ENCODE measurements around the gene PANK4. TPM values are rescaled to one million over a fixed set of nuclear protein-coding genes. Genes with fewer than 3 reads are reported as not detected.

The PANK4 gene
- total and polyA plus RNA-seq, 10 of the 15 experiments (the other 5 are each of a cell fraction or from before 2014, with no cell fraction given) = 0.35 to 38.0 (median 18.6) TPM

DNA sequence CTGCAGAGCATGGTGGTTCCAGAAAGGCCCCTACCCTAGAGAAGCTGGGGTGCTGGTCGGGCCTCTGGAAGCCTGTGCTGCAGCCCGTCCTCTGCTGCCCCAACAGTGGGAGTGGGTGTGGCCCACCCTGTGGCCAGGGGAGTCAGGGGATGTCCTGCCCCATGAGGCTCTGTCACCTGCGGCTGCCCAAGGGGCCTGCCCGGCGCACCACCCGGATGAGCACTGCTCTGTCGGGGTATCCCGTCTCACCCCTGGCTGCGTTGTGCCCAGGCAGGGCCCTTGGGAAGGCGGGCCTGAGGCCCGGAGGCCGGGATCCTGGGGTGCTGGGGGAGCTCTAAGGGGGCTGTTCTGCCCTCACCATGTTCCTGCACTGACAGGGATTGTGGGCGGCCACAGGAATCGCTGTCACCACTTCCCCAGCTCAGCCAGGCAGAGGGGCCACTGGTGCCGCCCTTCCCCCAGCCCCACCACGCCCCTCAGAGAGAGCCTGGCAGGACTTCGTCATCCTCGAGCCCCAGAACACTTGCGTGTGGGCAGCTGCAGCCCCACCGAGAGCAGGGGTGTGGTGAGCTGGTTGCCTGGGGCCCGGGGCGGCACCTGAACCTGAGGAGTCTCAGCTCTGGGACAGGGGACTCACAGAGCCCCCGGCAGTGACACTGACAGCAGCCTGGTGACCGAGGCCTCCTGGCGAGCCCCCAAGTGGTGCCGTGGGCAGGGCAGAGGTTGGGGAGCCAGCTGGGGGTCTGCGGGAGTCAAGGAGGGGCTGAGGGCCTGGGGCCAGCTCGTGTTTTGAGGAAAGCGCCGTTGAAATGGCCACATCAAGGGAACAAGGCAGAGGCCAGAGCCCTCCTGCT is 20.2 kb downstream of the PANK4 start:
- SMC1A ChIA-PET (ENCODE audit: uncharacterized antibody, unreplicated experiment) = no interaction called here
- WGBS (ENCODE audit: insufficient coverage, insufficient replicate concordance, low lambda C conversion rate, missing lambda C conversion rate) = 62% methylated on average over 28 of the region's 30 CpGs

More for the DNA sequence above, 20.2 kb downstream of the PANK4 start:
- H3K4me2 ChIP-seq (ENCODE audit: control insufficient read depth, insufficient read depth) = no peak overlapping the region
- ChIA-PET CTCF (interaction anchor here (0.9 kb wide), 1 partner anchor 18 kb away, joined by 3 read pairs; no protein-coding TSS in a partner anchor), RAD21 (ENCODE audit: unreplicated experiment) (no interaction called here), POLR2A (no interaction called here)
- intact Hi-C loops (cut with micrococcal nuclease; ENCODE audit: unreplicated experiment) (no loop called here), in situ Hi-C loops (cut with MboI) (no loop called here)
- DNase-seq (ENCODE audit: low read depth, low spot score) (no peak), ATAC-seq (no peak; the same call in 2 of the 3 replicates), FAIRE-seq (no peak)
- no peak overlapping the region for H2AFZ ChIP-seq (ENCODE audit: control insufficient read depth, low read depth, low read length)
- no peaks in the 10 kb centered on the region; the same call in 1 of the 2 replicates for H4K20me1 ChIP-seq (ENCODE audit: control insufficient read depth, insufficient read depth)
- no peaks in the 10 kb centered on the region for H3K9me3 ChIP-seq (replicated peaks; ENCODE audit: control insufficient read depth, insufficient read depth, low read length)
- no peak overlapping the region for H3K27ac ChIP-seq (ENCODE audit: control insufficient read depth, insufficient read depth)
- no peaks in the 10 kb centered on the region for H3K27me3 ChIP-seq (replicated peaks in 1 of 2; ENCODE audit: control insufficient read depth in 2 of 2, insufficient read depth in 2 of 2, low read length in 1 of 2)
- no TSS peak for BruUV-seq (replicated peaks)
- H3K4me1 ChIP-seq (ENCODE audit: control insufficient read depth, insufficient read depth, low read length) = no peaks in the 10 kb centered on the region
- TF ChIP-seq, protein P1, sequence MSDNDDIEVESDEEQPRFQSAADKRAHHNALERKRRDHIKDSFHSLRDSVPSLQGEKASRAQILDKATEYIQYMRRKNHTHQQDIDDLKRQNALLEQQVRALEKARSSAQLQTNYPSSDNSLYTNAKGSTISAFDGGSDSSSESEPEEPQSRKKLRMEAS (IDR thresholded peaks at IDR 0.05; ENCODE audit: low read depth, low read length) = no peak
- TF ChIP-seq, protein P2, sequence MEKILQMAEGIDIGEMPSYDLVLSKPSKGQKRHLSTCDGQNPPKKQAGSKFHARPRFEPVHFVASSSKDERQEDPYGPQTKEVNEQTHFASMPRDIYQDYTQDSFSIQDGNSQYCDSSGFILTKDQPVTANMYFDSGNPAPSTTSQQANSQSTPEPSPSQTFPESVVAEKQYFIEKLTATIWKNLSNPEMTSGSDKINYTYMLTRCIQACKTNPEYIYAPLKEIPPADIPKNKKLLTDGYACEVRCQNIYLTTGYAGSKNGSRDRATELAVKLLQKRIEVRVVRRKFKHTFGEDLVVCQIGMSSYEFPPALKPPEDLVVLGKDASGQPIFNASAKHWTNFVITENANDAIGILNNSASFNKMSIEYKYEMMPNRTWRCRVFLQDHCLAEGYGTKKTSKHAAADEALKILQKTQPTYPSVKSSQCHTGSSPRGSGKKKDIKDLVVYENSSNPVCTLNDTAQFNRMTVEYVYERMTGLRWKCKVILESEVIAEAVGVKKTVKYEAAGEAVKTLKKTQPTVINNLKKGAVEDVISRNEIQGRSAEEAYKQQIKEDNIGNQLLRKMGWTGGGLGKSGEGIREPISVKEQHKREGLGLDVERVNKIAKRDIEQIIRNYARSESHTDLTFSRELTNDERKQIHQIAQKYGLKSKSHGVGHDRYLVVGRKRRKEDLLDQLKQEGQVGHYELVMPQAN (conservative IDR thresholded peaks at IDR 0.05) = no peak
- TF ChIP-seq POLR2A (IDR thresholded peaks at IDR 0.05; ENCODE audit: low read depth, low read length) (peak; percentile 54; the same call in 1 of the 2 replicates), FOXK2 (IDR thresholded peaks at IDR 0.05) (no peak), FOXM1 (IDR thresholded peaks at IDR 0.05; ENCODE audit: low read depth, low read length) (no peak), SMARCA5 (IDR thresholded peaks at IDR 0.05) (no peak)
- TF ChIP-seq, protein P3, sequence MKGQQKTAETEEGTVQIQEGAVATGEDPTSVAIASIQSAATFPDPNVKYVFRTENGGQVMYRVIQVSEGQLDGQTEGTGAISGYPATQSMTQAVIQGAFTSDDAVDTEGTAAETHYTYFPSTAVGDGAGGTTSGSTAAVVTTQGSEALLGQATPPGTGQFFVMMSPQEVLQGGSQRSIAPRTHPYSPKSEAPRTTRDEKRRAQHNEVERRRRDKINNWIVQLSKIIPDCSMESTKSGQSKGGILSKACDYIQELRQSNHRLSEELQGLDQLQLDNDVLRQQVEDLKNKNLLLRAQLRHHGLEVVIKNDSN (IDR thresholded peaks at IDR 0.05; ENCODE audit: borderline replicate concordance, extremely low read length, insufficient read depth, low read depth, low read length) = no peak
- TF ChIP-seq, protein P4, sequence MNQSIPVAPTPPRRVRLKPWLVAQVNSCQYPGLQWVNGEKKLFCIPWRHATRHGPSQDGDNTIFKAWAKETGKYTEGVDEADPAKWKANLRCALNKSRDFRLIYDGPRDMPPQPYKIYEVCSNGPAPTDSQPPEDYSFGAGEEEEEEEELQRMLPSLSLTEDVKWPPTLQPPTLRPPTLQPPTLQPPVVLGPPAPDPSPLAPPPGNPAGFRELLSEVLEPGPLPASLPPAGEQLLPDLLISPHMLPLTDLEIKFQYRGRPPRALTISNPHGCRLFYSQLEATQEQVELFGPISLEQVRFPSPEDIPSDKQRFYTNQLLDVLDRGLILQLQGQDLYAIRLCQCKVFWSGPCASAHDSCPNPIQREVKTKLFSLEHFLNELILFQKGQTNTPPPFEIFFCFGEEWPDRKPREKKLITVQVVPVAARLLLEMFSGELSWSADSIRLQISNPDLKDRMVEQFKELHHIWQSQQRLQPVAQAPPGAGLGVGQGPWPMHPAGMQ (IDR thresholded peaks at IDR 0.05; ENCODE audit: borderline replicate concordance) = no peak
- TF ChIP-seq, protein P5, sequence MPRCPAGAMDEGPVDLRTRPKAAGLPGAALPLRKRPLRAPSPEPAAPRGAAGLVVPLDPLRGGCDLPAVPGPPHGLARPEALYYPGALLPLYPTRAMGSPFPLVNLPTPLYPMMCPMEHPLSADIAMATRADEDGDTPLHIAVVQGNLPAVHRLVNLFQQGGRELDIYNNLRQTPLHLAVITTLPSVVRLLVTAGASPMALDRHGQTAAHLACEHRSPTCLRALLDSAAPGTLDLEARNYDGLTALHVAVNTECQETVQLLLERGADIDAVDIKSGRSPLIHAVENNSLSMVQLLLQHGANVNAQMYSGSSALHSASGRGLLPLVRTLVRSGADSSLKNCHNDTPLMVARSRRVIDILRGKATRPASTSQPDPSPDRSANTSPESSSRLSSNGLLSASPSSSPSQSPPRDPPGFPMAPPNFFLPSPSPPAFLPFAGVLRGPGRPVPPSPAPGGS (IDR thresholded peaks at IDR 0.05; ENCODE audit: borderline replicate concordance, insufficient read depth, low read depth, low read length, poor library complexity, severe bottlenecking) = no peak
- no peaks in the 10 kb centered on the region for H3K79me2 ChIP-seq (ENCODE audit: control insufficient read depth, insufficient read depth, low read length)
- peaks cover 2 to 20% of the 10 kb centered on the region in 2 experiments for H3K36me3 ChIP-seq (ENCODE audit: control insufficient read depth in 2 of 2, insufficient read depth in 2 of 2, low read length in 1 of 2)
- H3K9ac ChIP-seq (ENCODE audit: control insufficient read depth, insufficient read depth, low read length) = no peak overlapping the region
- no peak overlapping the region for H3K4me3 ChIP-seq

Measured in GM12878 (cell line).